Testis (tissue), 2 donors: Measurements from ENCODE around the gene ALK.

ENCODE experiments used
- POLR2A ChIP-seq: fragments of 450-650 bp; IDR thresholded peaks from one replicate; pipeline ENCODE4 v1.6.1; 2017; ENCODE audit warnings: antibody characterized with exemption, mild to moderate bottlenecking, moderate library complexity
- TF ChIP-seq, protein P1 (sequence below), 3 experiments: fragments of 450-650 bp in 2 of 3; fragments of 200-600 bp in 1 of 3; sonication (generic) in 1 of 3; IDR thresholded peaks; one replicate each; pipeline ENCODE4 v1.5.1; 2016 to 2019; ENCODE audit warnings: antibody characterized with exemption in 3 of 3, mild to moderate bottlenecking in 2 of 3, moderate library complexity in 1 of 3

DNA sequence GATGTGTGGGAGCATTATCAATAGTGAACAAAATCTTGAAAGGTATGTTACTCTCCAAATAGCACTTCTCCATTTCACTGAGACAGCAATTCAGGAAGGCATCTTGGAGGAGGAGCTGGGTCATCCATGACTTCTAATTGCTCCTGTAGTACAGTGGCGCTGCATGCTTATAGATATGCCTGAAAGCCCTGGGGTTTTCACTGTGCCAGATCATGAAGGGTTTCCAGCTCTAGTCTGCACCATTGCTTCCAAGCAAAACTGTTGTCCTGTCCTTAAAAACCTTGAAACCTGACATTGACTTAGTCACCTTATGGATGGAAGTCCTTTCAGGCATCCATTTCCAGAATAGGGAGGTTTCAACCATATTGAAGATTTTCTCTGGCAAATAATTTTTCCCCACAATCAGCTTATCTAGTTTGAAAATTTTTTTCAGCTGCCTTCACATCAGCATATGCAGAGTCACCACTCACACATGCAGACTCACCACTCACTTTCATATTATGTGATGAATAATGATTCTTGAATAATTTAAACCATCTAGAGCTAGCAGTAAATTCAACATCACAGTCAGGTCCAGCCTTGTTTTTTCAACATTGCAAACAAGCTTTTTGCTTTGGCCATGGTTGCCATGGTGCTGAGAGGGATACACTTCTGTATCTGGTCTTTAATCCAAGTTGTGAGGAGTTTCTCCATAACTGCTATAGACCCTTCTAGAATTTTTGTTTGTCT lies 509.0 kb downstream of the ALK start:
- TF ChIP-seq, protein P1, sequence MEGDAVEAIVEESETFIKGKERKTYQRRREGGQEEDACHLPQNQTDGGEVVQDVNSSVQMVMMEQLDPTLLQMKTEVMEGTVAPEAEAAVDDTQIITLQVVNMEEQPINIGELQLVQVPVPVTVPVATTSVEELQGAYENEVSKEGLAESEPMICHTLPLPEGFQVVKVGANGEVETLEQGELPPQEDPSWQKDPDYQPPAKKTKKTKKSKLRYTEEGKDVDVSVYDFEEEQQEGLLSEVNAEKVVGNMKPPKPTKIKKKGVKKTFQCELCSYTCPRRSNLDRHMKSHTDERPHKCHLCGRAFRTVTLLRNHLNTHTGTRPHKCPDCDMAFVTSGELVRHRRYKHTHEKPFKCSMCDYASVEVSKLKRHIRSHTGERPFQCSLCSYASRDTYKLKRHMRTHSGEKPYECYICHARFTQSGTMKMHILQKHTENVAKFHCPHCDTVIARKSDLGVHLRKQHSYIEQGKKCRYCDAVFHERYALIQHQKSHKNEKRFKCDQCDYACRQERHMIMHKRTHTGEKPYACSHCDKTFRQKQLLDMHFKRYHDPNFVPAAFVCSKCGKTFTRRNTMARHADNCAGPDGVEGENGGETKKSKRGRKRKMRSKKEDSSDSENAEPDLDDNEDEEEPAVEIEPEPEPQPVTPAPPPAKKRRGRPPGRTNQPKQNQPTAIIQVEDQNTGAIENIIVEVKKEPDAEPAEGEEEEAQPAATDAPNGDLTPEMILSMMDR (IDR thresholded peaks at IDR 0.05): no peak
- TF ChIP-seq POLR2A: no peak
